K562 (cell line): ENCODE results near the gene GHRL.

Experiments
- POLR2A ChIP-seq: fragments of 450-650 bp; conservative IDR thresholded peaks from 2 replicates; pipeline ENCODE4 v1.6.1; 2016
- ZNF274 ChIP-seq: IDR thresholded peaks from 2 replicates; pipeline ENCODE4 v1.6.1; 2011; ENCODE audit warnings: low read depth, mild to moderate bottlenecking, low read length, moderate library complexity, borderline replicate concordance

DNA sequence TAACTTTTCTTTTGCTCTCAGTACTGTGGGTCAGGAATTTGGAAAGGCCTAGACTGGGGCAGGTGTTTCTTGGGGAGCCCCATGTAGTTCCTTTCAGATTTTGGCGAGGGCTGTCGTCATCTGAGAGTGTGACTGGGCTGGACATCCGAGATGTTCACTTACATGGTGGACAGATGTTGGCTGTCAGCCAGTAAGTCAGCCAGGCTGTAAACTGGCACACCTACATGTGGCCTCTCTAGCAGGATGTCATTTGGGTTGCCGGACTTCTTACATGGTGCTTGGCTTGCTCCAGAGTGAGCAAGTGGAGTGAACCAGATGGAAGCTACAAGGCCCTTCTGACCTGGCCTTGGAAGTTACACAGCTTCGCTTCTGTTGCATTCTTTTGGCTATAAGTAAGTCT is 23.8 kb downstream of the GHRL start:
- TF ChIP-seq POLR2A = no peak
- TF ChIP-seq ZNF274 = no peak
